EH (cell line): ENCODE measurements around the gene XPO4.
"Not testable (repeated sequence)": the region's sequence is repeated elsewhere in the genome, so short reads cannot be mapped to it uniquely, and the experiment has no call there.

Source experiments
- DNase-seq: peaks from one replicate; pipeline ENCODE4 v3.0.0-alpha.2; 2015; ENCODE audit warnings: low read depth

The XPO4 gene

GRCh38 chr13:20902438-20903163, at the start of gene XPO4:
XPO4 (minus strand) TSS chr13:20902746; CDS start chr13:20902738, 8 bp downstream.
- DNase-seq, result peak; percentile 79

DNA sequence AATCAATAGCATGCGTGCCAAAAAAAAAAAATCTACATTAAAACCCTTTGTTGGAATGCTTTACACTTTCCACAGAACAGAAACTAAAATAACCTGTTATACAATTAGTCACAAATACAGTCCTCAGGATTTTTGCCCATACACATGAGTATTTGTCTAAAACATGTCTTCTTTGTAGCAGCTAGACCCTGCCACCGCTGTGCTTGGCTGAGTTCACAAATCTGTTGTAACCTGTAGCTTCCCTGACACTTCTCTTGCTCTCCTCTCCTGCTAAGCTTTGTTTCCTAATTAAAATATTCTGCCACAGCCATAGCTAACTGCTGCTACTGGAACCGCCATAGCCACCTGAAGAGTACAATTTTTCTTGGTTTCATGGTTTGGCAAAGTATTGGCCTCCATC, 45.5 kb upstream of the XPO4 start:
- DNase-seq, result not testable (repeated sequence)

DNA sequence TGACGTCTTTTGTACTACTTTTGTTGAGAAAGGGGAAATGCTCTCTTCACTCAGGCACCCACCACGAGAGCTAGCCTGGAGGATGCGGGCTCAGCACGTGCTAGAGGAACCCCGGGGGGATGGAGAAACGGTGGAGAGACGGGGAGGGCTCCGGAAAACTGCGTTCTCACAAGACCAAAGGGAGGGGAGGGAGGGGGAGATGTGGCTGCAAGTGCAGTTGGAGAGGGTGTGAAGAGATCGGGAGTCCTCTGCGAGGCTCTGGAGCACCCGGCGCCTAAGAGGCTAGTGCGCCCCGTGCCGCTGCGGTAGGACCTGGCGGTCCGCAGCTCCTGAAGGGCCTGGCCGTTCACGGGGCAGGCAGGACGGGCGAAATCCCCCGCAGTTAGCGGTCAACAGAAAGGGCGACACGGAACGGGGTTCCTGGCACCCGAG, 43.4 kb upstream of the XPO4 start:
- peak; percentile 14 for DNase-seq

GRCh38 chr13:20942938-20943559, 40.5 kb upstream of the XPO4 start:
- DNase-seq, result no peak

GRCh38 chr13:20940511-20940910, 38.0 kb upstream of the XPO4 start:
- not testable (repeated sequence) for DNase-seq

DNA sequence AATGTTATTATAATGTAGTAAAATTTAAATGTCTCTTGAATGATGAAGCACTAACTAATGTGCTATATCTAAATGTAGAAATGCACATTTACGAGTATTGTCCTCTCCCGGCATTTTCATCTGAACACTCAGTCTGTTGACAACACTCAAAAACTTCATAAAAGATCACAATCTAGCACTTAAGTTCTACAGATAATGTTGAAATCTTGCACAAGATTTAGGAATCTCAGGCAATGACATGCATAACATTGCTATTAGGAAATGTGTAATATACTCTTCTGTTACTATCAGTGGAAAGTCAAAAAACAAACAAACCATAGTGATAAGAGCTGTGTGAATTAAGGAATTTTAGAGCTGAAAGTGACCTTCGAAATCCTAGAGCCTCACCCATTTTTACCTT, 37.5 kb upstream of the XPO4 start:
- DNase-seq, result peak; percentile 85

DNA sequence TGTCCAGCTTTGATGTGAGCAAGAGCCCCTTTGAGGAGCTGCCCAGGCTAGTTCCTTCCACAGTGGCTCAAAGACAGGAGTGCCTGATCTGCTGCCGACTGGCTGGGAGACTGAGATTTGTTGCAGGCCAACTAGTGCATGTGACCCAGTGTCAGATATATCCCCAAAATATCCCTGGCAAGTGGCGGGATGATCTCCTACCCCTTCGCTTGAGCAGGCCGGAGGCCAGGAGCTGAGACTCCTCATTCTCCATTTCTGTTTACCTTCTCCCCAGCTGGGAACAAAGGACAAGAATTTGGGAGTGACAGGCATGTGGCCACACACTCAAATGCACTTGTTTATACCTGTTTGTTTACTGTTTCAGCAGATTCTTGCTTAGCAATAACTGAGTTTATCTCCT, 37.1 kb upstream of the XPO4 start:
- DNase-seq, result no peak

DNA sequence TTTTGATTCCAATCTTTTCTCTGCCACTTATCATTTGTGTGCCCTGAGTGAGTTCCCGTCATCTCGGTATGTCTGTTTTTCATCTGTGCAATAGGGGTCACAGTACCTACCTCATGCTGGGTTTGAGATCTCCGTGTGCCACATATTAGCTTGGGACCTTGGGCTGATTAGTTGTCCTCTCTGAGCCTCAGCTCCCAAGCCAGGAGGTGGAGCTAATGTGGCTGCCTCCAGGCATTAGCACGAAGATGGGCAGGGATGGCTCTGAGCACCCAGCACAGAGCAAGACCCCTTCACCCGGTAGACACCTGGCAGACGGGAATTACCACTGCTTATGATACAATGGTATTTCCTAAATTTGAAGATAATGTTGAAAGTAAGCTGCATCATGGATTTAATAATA, 35.8 kb upstream of the XPO4 start:
- DNase-seq, result no peak

DNA sequence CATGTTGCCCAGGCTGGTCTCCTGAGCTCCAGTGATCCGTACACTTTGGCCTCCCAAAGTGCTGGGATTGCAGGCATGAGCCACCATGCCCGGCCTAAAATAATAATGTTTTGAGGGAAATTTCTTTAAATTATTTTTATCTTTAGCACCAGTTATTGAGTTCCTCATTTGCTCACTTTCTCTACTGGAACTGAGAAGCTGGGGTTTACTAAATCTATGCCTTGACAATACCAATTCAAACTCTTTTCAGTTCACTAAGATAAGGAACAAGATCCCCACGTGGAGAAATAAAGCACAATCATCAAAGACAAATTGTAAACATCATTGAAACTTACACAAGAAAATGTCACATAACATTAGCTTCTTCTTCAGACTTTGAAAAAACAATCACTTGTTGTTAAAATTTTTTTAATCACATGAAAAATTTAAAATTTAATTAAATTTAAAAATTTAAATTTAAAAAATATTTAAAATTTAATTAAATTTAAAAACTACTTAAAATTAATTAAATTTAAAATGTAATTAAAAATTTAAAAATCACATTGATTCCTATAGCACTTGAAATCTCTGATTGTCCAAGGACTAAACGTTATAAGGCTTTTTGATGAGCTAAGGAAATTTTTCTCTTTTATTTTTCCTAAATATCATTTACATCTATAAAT, 25.2 kb upstream of the XPO4 start:
- no peak for DNase-seq

- DNase-seq, result not testable (repeated sequence)
Measured at GRCh38 chr13:20925395-20925790, 22.8 kb upstream of the XPO4 start.

DNA sequence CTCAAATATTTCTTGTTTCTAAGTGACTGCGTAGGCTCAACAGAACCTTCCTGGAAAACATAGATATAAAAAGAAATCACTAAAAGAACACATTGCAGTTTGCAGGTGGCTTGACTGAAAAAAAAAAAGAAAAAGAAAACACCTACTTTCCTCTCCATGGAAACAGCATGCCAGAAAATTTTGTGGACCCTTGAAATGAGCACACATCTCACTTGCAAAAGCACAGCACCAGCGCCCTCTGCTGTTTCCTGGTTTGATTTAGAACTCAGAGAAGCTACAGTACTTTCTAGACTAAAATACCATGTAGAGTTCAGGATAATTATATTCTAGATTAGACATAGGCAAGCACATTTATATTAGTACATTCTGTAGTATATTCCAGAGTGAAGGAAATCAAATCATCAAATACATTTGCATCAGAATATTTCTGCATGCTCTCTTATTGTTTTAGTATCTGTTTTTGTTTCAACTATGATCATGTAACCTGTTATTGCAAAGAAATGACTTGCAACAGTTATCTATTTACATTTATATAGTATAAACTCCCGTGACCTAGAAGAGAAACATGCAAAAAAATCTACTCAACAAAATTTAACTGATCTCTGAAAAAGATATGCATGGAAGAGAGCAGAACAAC, 22.3 kb upstream of the XPO4 start:
- DNase-seq, result peak; percentile 76

- no peak for DNase-seq
Measured at GRCh38 chr13:20923272-20923671, 20.7 kb upstream of the XPO4 start.

GRCh38 chr13:20921572-20921971, 19.0 kb upstream of the XPO4 start:
- no peak for DNase-seq

DNA sequence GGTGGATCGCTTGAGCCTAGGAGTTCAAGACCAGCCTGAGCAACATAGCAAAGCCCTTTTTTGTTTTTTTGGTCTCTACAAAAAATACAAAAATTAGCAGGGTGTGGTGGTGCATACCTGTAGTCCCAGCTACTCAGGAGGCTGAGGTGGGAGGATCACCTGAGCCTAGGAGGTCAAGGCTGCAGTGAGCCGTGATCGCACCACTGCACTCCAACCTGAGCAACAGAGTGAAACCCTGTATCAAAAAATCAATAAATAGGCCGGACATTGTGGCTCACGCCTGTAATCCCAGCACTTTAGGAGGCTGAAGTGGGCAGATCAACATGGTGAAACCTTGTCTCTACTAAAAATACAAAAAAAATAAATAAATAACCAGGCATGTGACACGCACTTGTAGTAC, 13.1 kb upstream of the XPO4 start:
- DNase-seq, result not testable (repeated sequence)

- DNase-seq, result no peak
Measured at GRCh38 chr13:20911037-20911436, 8.5 kb upstream of the XPO4 start.

- no peak for DNase-seq
Measured at GRCh38 chr13:20908714-20909497, 6.4 kb upstream of the XPO4 start.

- no peak for DNase-seq
Measured at GRCh38 chr13:20904908-20905307, 2.4 kb upstream of the XPO4 start.

DNA sequence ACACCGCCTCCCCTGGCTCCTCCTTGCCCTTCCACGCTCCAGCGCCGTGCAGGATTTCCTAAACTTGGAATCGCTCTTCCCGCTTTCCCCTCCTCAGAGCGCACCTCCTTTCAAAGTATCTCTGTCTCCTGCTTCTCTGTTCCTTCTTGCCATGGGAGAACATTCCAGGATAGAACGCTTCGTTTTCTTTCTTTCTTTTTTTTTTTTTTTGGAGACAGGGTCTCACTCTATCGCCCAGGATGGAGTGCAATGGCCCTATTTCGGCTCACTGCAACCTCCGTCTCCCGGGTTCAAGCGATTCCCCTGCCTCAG, 574 bp upstream of the XPO4 start:
- no peak for DNase-seq

- DNase-seq, result peak; percentile 39
Measured at GRCh38 chr13:20901668-20902437, 693 bp downstream of the XPO4 start.

GRCh38 chr13:20894245-20894644, 8.3 kb downstream of the XPO4 start:
- no peak for DNase-seq

- DNase-seq, result no peak
Measured at GRCh38 chr13:20891768-20892167, 10.8 kb downstream of the XPO4 start.
